ENCODE results near the gene KLF6. TPM values are rescaled to one million over a fixed set of nuclear protein-coding genes. Genes with fewer than 3 reads are reported as not detected.

KLF6 gene
- total and polyA plus RNA-seq, 9 of the 15 experiments (the other 6 are each of a cell fraction or from before 2014, with no cell fraction given): 3.2 to 23.9 (median 8.0) TPM

GRCh38 chr10:3775696-3776551 lies 9.1 kb downstream of the KLF6 start (continued):
- no peak for TF ChIP-seq ARID1B (IDR thresholded peaks at IDR 0.05)
- no peak for TF ChIP-seq ZBTB2 (IDR thresholded peaks at IDR 0.05)
- peak; percentile 57 for TF ChIP-seq SPI1 (IDR thresholded peaks at IDR 0.05; ENCODE audit: borderline replicate concordance, low read depth, low read length)
- TF ChIP-seq NR2C2 (CRISPR knock-in tag; IDR thresholded peaks at IDR 0.05): no peak
- TF ChIP-seq NR2C2 (tag; IDR thresholded peaks at IDR 0.05): peak; percentile 9; the same call in 1 of the 2 replicates
- TF ChIP-seq CTBP1 (IDR thresholded peaks at IDR 0.05; ENCODE audit: borderline replicate concordance): 0 out of 2 replicates have a peak, but pooled peaks have one; percentile 19
- TF ChIP-seq SIN3A (IDR thresholded peaks at IDR 0.05; ENCODE audit: borderline replicate concordance in 2 of 2, control insufficient read depth in 1 of 2, low read depth in 2 of 2, low read length in 2 of 2): peak in 1 of 2 experiments; percentile 62; a peak in 1 of 4 replicates
- TF ChIP-seq STAT5A (IDR thresholded peaks at IDR 0.05; ENCODE audit: borderline replicate concordance, low read length): no peak
- TF ChIP-seq ASH1L (IDR thresholded peaks at IDR 0.05; ENCODE audit: borderline replicate concordance, low read depth, partially characterized antibody): no peak
- TF ChIP-seq SUPT5H (IDR thresholded peaks at IDR 0.05): peak; percentile 57
- 0 out of 4 replicates have a peak, but pooled peaks of 1 of the 2 experiments have one; percentile 2 for TF ChIP-seq TRIM24 (IDR thresholded peaks at IDR 0.05)
- no peak for TF ChIP-seq RHOXF2B (CRISPR knock-in tag; conservative IDR thresholded peaks at IDR 0.05)
- TF ChIP-seq E2F3 (CRISPR knock-in tag; IDR thresholded peaks at IDR 0.05): no peak
- TF ChIP-seq ZBTB17 (CRISPR knock-in tag; IDR thresholded peaks at IDR 0.05): no peak
- TF ChIP-seq ILF3 (IDR thresholded peaks at IDR 0.05; ENCODE audit: borderline replicate concordance): 0 out of 2 replicates have a peak, but pooled peaks have one; percentile 17
- no peak for TF ChIP-seq POLR3G (IDR thresholded peaks at IDR 0.05; ENCODE audit: extremely low read depth, insufficient read length, insufficient replicate concordance)
- TF ChIP-seq ZNF398 (CRISPR knock-in tag; IDR thresholded peaks at IDR 0.05): no peak
- peak; percentile 53 for TF ChIP-seq POLR2B (IDR thresholded peaks at IDR 0.05; ENCODE audit: low read depth, partially characterized antibody)
- TF ChIP-seq ATF3 (IDR thresholded peaks at IDR 0.05): peak; percentile 71
- TF ChIP-seq ATF3 (CRISPR knock-in tag; conservative IDR thresholded peaks at IDR 0.05): no peak
- no peak for TF ChIP-seq ZBTB1 (CRISPR knock-in tag; IDR thresholded peaks at IDR 0.05; ENCODE audit: borderline replicate concordance, low read depth)
- no peak for TF ChIP-seq ZNF316 (IDR thresholded peaks at IDR 0.05)
- peak; percentile 74; the same call in 1 of the 2 replicates for TF ChIP-seq ATF7 (IDR thresholded peaks at IDR 0.05)
- TF ChIP-seq HDAC1 (IDR thresholded peaks at IDR 0.05): no peak
- no peak for TF ChIP-seq ZNF143 (CRISPR knock-in tag; IDR thresholded peaks at IDR 0.05)
- TF ChIP-seq ZNF146 (CRISPR knock-in tag; IDR thresholded peaks at IDR 0.05; ENCODE audit: unreplicated experiment): no peak
- no peak for TF ChIP-seq CBFB (CRISPR knock-in tag; IDR thresholded peaks at IDR 0.05)

Data from K562 (cell line).